ENCODE results near the gene ACVR1C. TPM values are rescaled to one million over a fixed set of nuclear protein-coding genes. Genes with fewer than 3 reads are reported as not detected.

The ACVR1C gene
- total and polyA plus RNA-seq, 2 experiments from 2014 or later: 1.3 to 3.0 TPM

- Histone ChIP-seq H3K36me3 (replicated peaks; ENCODE audit: insufficient read depth, low read depth) (no peaks in the 10 kb centered on the region), H3K9me2 (replicated peaks; ENCODE audit: insufficient read depth) (no peaks in the 10 kb centered on the region), H3K27ac (no peak overlapping the region), H4K20me1 (ENCODE audit: insufficient read depth, poor library complexity, severe bottlenecking) (no peaks in the 10 kb centered on the region), H3K4me1 (ENCODE audit: insufficient read depth) (no peaks in the 10 kb centered on the region), H3K4me3 (no peak overlapping the region), H3K4me2 (no peak overlapping the region), H3K27me3 (no peaks in the 10 kb centered on the region), H2AFZ (no peak overlapping the region), H3K79me2 (no peaks in the 10 kb centered on the region), H3K9me3 (ENCODE audit: low read depth) (no peaks in the 10 kb centered on the region)
- 84% methylated on average over 2 of the region's 2 CpGs for WGBS (ENCODE audit: low lambda C conversion rate, missing lambda C conversion rate)
- TF ChIP-seq EZH2phosphoT487 (IDR thresholded peaks at IDR 0.05; ENCODE audit: low read depth, severe bottlenecking, unreplicated experiment) (no peak), EZH2 (IDR thresholded peaks at IDR 0.05; ENCODE audit: borderline replicate concordance) (no peak), CTCF (IDR thresholded peaks at IDR 0.05; ENCODE audit: poor library complexity) (peak; percentile 24)
- no peak for DNase-seq (ENCODE audit: low spot score)
Observed at GRCh38 chr2:157509744-157510143, 118.9 kb downstream of the ACVR1C start.

GRCh38 chr2:157508676-157509075, 120.0 kb downstream of the ACVR1C start:
- no peaks in the 10 kb centered on the region for H4K20me1 ChIP-seq (ENCODE audit: insufficient read depth, poor library complexity, severe bottlenecking)
- no peak overlapping the region for H3K4me3 ChIP-seq
- H3K27ac ChIP-seq: no peak overlapping the region
- no peak overlapping the region for H3K4me2 ChIP-seq
- no peak for DNase-seq (ENCODE audit: low spot score)
- H3K36me3 ChIP-seq (replicated peaks; ENCODE audit: insufficient read depth, low read depth): no peaks in the 10 kb centered on the region
- no peaks in the 10 kb centered on the region for H3K79me2 ChIP-seq
- 90% methylated on average over 3 of the region's 3 CpGs for WGBS (ENCODE audit: low lambda C conversion rate, missing lambda C conversion rate)
- TF ChIP-seq EZH2phosphoT487 (IDR thresholded peaks at IDR 0.05; ENCODE audit: low read depth, severe bottlenecking, unreplicated experiment) (no peak), EZH2 (IDR thresholded peaks at IDR 0.05; ENCODE audit: borderline replicate concordance) (no peak), CTCF (IDR thresholded peaks at IDR 0.05; ENCODE audit: poor library complexity) (no peak)
- H3K4me1 ChIP-seq (ENCODE audit: insufficient read depth): no peaks in the 10 kb centered on the region
- no peak overlapping the region for H2AFZ ChIP-seq
- H3K27me3 ChIP-seq: no peaks in the 10 kb centered on the region
- H3K9me3 ChIP-seq (ENCODE audit: low read depth): no peaks in the 10 kb centered on the region
- H3K9me2 ChIP-seq (replicated peaks; ENCODE audit: insufficient read depth): no peaks in the 10 kb centered on the region

- Histone ChIP-seq H3K27ac (no peak overlapping the region), H3K27me3 (no peaks in the 10 kb centered on the region), H3K9me3 (ENCODE audit: low read depth) (no peaks in the 10 kb centered on the region), H2AFZ (no peak overlapping the region), H4K20me1 (ENCODE audit: insufficient read depth, poor library complexity, severe bottlenecking) (no peaks in the 10 kb centered on the region), H3K79me2 (no peaks in the 10 kb centered on the region), H3K4me2 (no peak overlapping the region), H3K36me3 (replicated peaks; ENCODE audit: insufficient read depth, low read depth) (no peaks in the 10 kb centered on the region), H3K4me1 (ENCODE audit: insufficient read depth) (no peaks in the 10 kb centered on the region), H3K4me3 (no peak overlapping the region), H3K9me2 (replicated peaks; ENCODE audit: insufficient read depth) (no peaks in the 10 kb centered on the region)
- DNase-seq (ENCODE audit: low spot score): no peak
- TF ChIP-seq CTCF (IDR thresholded peaks at IDR 0.05; ENCODE audit: poor library complexity): no peak
- no peak for TF ChIP-seq EZH2phosphoT487 (IDR thresholded peaks at IDR 0.05; ENCODE audit: low read depth, severe bottlenecking, unreplicated experiment)
- TF ChIP-seq EZH2 (IDR thresholded peaks at IDR 0.05; ENCODE audit: borderline replicate concordance): no peak
Observed at GRCh38 chr2:157506586-157506985, 122.1 kb downstream of the ACVR1C start.

- Histone ChIP-seq H4K20me1 (ENCODE audit: insufficient read depth, poor library complexity, severe bottlenecking) (no peaks in the 10 kb centered on the region), H3K9me3 (ENCODE audit: low read depth) (no peaks in the 10 kb centered on the region), H3K27me3 (no peaks in the 10 kb centered on the region), H3K27ac (no peak overlapping the region), H3K4me1 (ENCODE audit: insufficient read depth) (no peaks in the 10 kb centered on the region), H3K36me3 (replicated peaks; ENCODE audit: insufficient read depth, low read depth) (no peaks in the 10 kb centered on the region), H2AFZ (no peak overlapping the region), H3K4me2 (no peak overlapping the region), H3K4me3 (no peak overlapping the region), H3K79me2 (no peaks in the 10 kb centered on the region), H3K9me2 (replicated peaks; ENCODE audit: insufficient read depth) (no peaks in the 10 kb centered on the region)
- TF ChIP-seq EZH2 (IDR thresholded peaks at IDR 0.05; ENCODE audit: borderline replicate concordance) (no peak), EZH2phosphoT487 (IDR thresholded peaks at IDR 0.05; ENCODE audit: low read depth, severe bottlenecking, unreplicated experiment) (no peak)
- no peak for DNase-seq (ENCODE audit: low spot score)
- 93% methylated on average over 4 of the region's 4 CpGs for WGBS (ENCODE audit: low lambda C conversion rate, missing lambda C conversion rate)
Observed at GRCh38 chr2:157504623-157505022, 124.0 kb downstream of the ACVR1C start.

Measured in hepatocyte (in vitro differentiated cells).